Measurements from ENCODE around the gene SMG6.

The SMG6 gene

DNA sequence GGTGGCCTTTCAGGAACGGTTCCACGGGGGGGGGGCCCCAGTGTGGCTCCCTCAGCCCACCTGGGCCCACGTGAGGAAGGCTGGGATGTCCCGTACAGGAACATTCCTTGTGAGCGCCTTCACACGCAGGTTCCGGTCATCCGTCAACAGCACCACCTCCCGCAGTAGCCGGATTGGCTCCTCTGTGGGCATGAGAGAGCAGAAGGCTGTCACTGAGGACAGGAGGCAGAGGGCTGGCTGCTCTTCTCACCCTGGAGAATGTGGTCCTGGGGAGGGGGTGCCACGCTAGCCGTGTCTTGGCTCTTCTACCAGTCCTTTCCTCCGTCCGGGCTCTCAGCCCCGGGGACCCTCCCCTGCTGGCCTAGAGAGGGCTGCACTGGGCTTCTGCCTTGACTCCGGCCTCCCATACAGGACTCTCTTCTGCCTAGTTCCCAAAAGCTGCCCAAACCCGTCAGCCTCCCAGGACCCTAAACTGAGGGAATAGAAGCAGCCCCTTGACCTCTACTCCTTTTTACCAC lies 242.1 kb downstream of the SMG6 start:
- peaks cover 30% of the 10 kb centered on the region for H3K36me3 ChIP-seq (ENCODE audit: control insufficient read depth, insufficient read depth, low read length)
- no peak for DNase-seq (ENCODE audit: extremely low read depth, insufficient read length)
- no peak overlapping the region for H3K4me3 ChIP-seq (replicated peaks; ENCODE audit: low read depth, low read length)
- TF ChIP-seq, protein P1, sequence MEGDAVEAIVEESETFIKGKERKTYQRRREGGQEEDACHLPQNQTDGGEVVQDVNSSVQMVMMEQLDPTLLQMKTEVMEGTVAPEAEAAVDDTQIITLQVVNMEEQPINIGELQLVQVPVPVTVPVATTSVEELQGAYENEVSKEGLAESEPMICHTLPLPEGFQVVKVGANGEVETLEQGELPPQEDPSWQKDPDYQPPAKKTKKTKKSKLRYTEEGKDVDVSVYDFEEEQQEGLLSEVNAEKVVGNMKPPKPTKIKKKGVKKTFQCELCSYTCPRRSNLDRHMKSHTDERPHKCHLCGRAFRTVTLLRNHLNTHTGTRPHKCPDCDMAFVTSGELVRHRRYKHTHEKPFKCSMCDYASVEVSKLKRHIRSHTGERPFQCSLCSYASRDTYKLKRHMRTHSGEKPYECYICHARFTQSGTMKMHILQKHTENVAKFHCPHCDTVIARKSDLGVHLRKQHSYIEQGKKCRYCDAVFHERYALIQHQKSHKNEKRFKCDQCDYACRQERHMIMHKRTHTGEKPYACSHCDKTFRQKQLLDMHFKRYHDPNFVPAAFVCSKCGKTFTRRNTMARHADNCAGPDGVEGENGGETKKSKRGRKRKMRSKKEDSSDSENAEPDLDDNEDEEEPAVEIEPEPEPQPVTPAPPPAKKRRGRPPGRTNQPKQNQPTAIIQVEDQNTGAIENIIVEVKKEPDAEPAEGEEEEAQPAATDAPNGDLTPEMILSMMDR (IDR thresholded peaks at IDR 0.05; ENCODE audit: insufficient read depth, low read length, poor library complexity, severe bottlenecking): no peak
- no peaks in the 10 kb centered on the region for H3K27me3 ChIP-seq (replicated peaks; ENCODE audit: control insufficient read depth, insufficient read depth, low read length)

DNA sequence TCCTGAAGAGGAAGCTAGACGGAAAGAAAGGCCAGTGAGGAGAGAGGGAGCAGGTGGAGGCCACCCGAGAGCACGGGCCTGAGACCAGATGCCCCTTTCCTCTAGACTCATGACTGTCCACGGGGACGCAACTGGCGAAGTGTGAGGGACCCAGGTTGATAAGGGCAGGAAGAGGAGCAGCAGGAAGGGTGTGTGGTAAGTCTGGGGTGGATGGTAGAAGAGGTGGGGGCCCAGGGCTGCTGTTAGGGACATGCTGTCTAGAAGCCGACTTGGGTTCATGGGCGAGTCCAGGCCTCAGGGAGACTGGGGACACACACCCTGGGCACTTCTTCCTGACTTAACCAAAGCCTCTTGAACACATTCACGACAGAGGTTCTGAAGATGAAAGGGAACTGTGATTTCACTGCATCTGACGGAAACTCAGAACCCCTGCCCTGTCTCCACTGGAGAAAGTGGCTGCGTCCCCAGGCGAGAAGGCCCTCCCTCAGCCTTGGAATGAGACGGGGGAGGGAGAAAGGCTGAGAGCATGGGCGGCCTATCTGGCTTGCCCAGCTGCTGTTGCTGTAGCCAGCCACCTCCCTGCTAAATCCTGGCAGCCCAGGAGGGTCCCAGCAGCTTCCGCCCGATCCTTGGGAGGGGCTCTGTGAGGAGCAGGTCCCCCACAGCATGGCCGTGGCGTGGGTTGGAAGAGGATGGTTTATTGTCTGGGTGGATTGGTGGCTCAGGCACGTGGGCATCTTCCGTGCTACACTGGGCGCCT lies 242.7 kb downstream of the SMG6 start:
- DNase-seq (ENCODE audit: extremely low read depth, insufficient read length): no peak
- Histone ChIP-seq H3K27me3 (replicated peaks; ENCODE audit: control insufficient read depth, insufficient read depth, low read length) (no peaks in the 10 kb centered on the region), H3K4me3 (replicated peaks; ENCODE audit: low read depth, low read length) (no peak overlapping the region), H3K36me3 (ENCODE audit: control insufficient read depth, insufficient read depth, low read length) (peaks cover 28% of the 10 kb centered on the region)
- TF ChIP-seq, protein P1 (IDR thresholded peaks at IDR 0.05; ENCODE audit: insufficient read depth, low read length, poor library complexity, severe bottlenecking): no peak

DNA sequence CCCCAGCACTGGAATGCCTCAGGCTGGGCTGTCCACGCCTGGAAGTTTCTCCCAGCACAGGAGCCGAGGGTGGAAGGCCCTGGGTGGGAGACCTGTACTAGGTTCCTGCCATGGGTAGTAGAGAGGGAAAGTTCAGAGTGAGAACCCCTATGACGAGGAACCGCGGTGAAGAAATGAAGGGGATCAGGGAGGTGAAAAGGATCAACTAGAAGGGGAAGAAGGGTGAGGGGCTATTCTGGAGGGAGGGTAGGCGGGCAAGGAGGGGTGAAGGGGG lies 243.3 kb downstream of the SMG6 start:
- Histone ChIP-seq H3K4me3 (replicated peaks; ENCODE audit: low read depth, low read length) (no peak overlapping the region), H3K36me3 (ENCODE audit: control insufficient read depth, insufficient read depth, low read length) (peaks cover 26% of the 10 kb centered on the region), H3K27me3 (replicated peaks; ENCODE audit: control insufficient read depth, insufficient read depth, low read length) (no peaks in the 10 kb centered on the region)
- no peak for DNase-seq (ENCODE audit: extremely low read depth, insufficient read length)
- TF ChIP-seq, protein P1 (IDR thresholded peaks at IDR 0.05; ENCODE audit: insufficient read depth, low read length, poor library complexity, severe bottlenecking): no peak

DNA sequence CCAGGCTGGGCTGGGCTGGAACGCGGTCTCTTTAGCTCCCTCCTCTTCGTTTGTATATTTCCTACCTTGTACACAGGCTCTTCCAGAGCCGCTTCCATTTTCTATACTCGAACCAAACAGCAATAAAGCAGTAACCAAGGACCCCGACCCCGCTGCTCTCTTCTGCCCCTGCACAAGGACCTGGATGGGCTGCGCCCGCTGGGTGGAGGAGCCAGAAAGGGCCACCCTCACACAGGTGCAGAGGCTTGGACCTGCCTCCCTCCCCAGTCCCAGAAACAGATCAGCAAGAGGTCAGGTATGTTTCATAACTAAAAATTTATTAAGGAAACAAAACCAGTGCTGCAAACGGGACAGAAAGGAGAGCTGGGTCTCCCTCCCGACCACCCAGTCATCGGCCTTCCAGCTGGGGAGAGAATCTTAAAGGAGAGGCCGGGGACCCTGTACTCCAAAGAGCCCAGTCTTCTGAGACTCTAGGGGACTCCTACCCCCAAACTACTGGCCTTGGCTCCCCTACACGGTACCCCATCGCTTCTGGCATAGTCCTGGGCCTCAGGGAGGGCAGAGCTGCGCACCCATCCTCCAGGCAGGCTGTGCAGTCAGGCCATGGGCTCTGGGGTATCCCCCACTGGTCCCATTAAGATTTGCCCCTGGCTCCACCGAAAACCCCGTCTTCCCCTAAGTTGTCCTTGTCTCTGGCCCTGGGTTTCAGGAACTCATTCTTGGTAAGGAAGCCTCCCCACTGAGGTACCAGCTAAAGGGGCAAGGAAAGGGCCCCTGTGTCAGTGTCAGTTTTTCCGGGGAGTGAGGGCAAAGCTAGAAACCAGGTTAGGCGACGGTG lies 243.8 kb downstream of the SMG6 start:
- peak overlapping the region; percentile 7; the same call in 1 of the 2 replicates for H3K4me3 ChIP-seq (replicated peaks; ENCODE audit: low read depth, low read length)
- H3K27me3 ChIP-seq (replicated peaks; ENCODE audit: control insufficient read depth, insufficient read depth, low read length): no peaks in the 10 kb centered on the region
- DNase-seq (ENCODE audit: extremely low read depth, insufficient read length): no peak
- H3K36me3 ChIP-seq (ENCODE audit: control insufficient read depth, insufficient read depth, low read length): peaks cover 23% of the 10 kb centered on the region
- TF ChIP-seq, protein P1 (IDR thresholded peaks at IDR 0.05; ENCODE audit: insufficient read depth, low read length, poor library complexity, severe bottlenecking): no peak

DNA sequence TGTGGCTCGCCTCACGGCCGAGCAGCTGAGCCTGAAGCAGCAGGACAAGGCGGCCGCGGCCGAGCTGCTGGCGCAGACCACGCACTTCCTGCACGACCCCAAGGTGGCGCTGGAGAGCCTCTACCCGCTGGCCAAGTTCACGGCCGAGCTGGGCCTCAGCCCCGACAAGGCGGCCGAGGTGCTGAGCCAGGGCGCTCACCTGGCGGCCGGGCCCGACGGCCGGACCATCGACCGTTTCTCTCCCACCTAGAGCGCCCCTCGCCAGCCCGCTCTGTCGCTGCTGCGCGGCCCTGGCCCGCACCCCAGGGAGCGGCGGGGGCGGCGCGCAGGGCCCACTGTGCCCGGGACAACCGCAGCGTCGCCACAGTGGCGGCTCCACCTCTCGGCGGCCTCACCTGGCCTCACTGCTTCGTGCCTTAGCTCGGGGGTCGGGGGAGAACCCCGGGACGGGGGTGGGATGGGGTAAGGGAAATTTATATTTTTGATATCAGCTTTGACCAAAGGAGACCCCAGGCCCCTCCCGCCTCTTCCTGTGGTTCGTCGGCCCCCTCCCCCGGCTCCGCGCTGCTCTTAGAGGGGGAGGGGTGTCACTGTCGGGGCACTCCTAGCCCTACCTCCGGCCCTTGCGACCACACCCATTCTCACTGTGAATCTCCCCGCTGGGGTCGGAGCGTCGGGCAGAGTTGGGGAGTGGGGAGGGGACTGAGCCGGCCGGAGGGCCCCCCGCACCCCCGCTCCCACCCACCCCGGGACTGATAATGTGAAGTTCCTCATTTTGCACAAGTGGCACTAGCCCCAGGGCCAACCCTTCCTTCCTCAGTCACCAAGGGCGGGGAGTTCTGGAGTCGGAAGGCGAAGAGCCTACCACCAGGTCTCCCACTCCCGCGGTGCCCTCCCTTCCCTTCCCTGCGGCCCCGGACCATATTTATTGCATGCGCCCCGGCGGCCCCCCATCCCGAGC lies 244.7 kb downstream of the SMG6 start:
- H3K4me3 ChIP-seq (replicated peaks; ENCODE audit: low read depth, low read length): peak overlapping the region; percentile 39
- H3K27me3 ChIP-seq (replicated peaks; ENCODE audit: control insufficient read depth, insufficient read depth, low read length): no peaks in the 10 kb centered on the region

More for the DNA sequence above, 244.7 kb downstream of the SMG6 start:
- DNase-seq (ENCODE audit: extremely low read depth, insufficient read length): peak; percentile 79
- H3K36me3 ChIP-seq (ENCODE audit: control insufficient read depth, insufficient read depth, low read length): peaks cover 23% of the 10 kb centered on the region
- TF ChIP-seq, protein P1 (IDR thresholded peaks at IDR 0.05; ENCODE audit: insufficient read depth, low read length, poor library complexity, severe bottlenecking): peak; percentile 76
